NB4 (cell line): ENCODE data around the gene POLE3.
"Not testable (repeated sequence)": the region's sequence is repeated elsewhere in the genome, so short reads cannot be mapped to it uniquely, and the experiment has no call there.

Source experiments
- DNase-seq: peaks from one replicate; pipeline ENCODE4 v3.0.0; 2010; ENCODE audit warnings: low read depth
- H3K4me3 ChIP-seq: one replicate; pipeline ENCODE4 v1.5.1; 2011; ENCODE audit warnings: mild to moderate bottlenecking, low read depth, low read length, moderate library complexity
- MYC ChIP-seq: IDR thresholded peaks from 2 replicates; pipeline ENCODE4 v1.6.1; 2011; ENCODE audit warnings: low read depth, low read length
- POLR2A ChIP-seq: IDR thresholded peaks from 2 replicates; pipeline ENCODE4 v1.6.1; 2011; ENCODE audit warnings: mild to moderate bottlenecking; ENCODE audit not compliant: insufficient read length; ENCODE audit errors: extremely low read depth
- TF ChIP-seq, protein P1 (sequence below): IDR thresholded peaks from one replicate; pipeline ENCODE4 v1.5.1; 2012; ENCODE audit warnings: low read depth, low read length
- TF ChIP-seq, protein P2 (sequence below): IDR thresholded peaks from 2 replicates; pipeline ENCODE4 v1.6.1; 2011; ENCODE audit warnings: low read depth, low read length

POLE3 gene

DNA sequence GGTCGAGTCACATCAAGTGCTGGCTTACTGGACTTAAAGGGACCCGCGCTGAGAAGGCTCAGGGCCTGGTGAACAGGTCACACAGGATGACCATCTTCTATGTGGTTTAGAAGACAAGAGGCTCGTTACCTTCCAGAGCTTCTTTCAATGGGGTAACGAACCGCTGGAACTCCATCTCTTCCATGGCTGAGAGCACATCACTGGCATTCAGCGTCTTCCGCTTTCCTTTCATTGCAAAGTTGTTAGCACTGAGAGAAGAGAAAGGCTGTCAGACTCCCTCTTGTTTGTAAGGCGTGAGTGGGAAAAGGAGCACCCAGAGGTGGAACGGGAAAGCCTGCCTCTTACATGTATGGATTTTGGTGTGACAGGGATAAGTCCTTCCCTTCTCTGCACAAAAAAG, 994 bp downstream of the POLE3 start:
- TF ChIP-seq, protein P1, sequence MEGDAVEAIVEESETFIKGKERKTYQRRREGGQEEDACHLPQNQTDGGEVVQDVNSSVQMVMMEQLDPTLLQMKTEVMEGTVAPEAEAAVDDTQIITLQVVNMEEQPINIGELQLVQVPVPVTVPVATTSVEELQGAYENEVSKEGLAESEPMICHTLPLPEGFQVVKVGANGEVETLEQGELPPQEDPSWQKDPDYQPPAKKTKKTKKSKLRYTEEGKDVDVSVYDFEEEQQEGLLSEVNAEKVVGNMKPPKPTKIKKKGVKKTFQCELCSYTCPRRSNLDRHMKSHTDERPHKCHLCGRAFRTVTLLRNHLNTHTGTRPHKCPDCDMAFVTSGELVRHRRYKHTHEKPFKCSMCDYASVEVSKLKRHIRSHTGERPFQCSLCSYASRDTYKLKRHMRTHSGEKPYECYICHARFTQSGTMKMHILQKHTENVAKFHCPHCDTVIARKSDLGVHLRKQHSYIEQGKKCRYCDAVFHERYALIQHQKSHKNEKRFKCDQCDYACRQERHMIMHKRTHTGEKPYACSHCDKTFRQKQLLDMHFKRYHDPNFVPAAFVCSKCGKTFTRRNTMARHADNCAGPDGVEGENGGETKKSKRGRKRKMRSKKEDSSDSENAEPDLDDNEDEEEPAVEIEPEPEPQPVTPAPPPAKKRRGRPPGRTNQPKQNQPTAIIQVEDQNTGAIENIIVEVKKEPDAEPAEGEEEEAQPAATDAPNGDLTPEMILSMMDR, result no peak
- TF ChIP-seq POLR2A (no peak), MYC (no peak)
- TF ChIP-seq, protein P2, sequence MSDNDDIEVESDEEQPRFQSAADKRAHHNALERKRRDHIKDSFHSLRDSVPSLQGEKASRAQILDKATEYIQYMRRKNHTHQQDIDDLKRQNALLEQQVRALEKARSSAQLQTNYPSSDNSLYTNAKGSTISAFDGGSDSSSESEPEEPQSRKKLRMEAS, result no peak
- peak overlapping the region; percentile 83 for H3K4me3 ChIP-seq
- peak; percentile 36 for DNase-seq

DNA sequence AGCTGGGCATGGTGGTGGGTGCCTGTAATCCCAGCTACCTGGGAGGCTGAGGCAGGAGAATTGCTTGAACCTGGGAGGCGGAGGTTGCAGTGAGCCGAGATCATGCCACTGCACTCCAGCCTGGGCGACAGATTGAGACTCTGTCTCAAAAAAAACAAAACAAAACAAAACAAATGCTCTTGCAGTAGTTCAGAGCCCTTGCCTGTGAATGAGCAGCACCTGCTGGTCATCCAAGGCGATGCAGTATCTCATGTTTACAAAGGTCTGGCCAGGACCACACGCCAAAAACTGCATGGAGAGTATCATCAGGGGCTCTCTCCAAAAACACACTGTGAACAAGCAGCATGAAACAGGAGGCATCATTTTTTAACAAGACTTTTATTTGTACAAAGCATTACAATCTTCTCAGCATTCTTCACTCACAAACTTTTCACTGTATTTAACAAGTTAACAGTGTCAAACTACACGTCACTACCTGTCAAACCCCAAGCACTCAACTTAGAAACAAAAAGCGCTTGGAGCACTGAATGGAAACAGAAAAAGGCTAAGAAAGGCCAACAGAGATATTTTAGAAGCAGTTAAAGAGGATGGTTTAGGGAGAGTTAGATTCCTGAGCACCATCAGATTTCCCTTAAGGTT, 3.5 kb downstream of the POLE3 start:
- DNase-seq, result peak; percentile 80
- TF ChIP-seq, protein P1, result peak; percentile 74
- not testable (repeated sequence) for H3K4me3 ChIP-seq

DNA sequence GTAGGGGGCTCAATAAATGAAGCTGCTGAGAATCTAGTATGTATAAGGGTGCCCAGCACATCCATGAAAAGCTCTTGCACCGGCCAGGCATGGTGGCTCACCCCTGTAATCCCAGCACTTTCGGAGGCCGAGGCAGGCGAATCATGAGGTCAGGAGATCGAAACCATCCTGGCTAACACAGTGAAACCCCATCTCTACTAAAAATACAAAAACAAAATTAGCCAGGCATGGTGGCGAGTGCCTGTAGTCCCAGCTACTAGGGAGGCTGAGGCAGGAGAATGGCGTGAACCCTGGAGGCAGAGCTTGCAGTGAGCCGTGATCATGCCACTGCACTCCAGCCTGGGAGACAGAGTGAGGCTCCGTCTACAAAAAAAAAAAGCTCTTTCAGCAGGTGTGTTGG, 4.1 kb downstream of the POLE3 start:
- H3K4me3 ChIP-seq, DNase-seq: not testable (repeated sequence)

DNA sequence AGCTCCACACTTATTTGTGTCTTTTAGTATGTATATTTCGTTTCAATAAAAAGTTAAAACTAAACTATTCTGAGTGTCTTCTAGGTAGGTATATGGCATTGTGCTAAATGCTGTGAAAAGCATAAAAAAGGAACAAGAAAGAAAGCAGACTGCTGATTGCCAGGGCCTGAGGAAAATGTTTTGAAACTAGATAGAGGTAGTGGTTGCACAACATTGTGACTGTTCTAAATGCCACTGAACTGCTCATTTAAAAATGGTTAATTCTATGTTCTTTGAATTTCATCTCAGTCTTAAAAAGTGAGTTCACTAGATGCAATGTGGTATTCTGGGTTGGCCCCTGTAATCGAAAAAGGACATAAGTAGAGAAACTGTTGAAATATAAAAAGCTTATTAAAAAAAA, 6.8 kb downstream of the POLE3 start:
- peak; percentile 82 for DNase-seq
- H3K4me3 ChIP-seq, result no peak overlapping the region
- TF ChIP-seq, protein P2, result peak; percentile 39; the same call in 1 of the 2 replicates
- TF ChIP-seq, protein P1, result no peak
- peak; percentile 43; the same call in 1 of the 2 replicates for TF ChIP-seq MYC

DNA sequence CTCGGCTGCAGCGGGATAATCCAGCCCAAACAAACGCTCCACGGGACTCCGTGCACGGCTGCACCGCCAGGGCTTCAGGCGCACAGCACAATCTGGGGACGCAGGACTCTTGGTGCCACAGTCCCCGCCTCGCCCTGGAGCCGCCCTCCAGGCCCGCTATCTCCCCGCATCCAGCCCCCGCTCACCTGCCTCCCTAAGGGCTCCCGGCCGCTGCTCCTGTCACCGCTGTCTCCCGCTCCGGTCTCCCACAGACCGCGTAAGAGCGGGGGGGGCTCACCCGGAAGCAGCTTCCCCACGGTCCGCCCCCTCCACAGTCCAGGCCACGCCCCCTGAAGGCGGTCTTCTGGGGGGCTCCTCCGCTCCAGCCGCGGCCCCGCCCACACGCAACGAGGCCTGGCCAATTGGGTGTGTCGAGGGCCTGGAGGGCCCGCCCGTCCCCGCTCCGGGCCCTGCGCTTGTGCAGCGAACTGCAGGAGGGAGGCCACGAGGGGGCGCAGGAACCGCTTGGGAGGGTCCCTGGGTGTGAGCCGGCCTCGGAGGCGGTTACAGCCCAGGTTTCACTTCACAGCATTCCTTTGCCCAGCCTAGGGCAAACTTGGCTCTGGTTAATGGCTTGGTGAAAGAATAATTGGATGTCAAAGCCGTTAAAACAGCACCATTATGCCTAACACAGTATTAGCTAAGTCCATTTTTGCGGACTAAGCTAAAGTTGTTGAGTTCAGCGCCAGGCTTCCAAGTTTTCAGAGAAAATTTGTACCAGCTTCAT, 9.3 kb downstream of the POLE3 start, which contains the start of gene ALAD:
TSS of gene ALAD (minus strand) at position 258 of the 766 bp plus-strand sequence. CDS start 7,725 bp downstream, outside the sequence.
- DNase-seq, result peak; percentile 98
- TF ChIP-seq, protein P1, result peak; percentile 76
- TF ChIP-seq, protein P2, result peak; percentile 61
- peak; percentile 59 for TF ChIP-seq POLR2A
- TF ChIP-seq MYC, result 0 out of 2 replicates have a peak, but pooled peaks have one; percentile 13
- H3K4me3 ChIP-seq, result peak within 1 kb of the TSS; percentile 73

DNA sequence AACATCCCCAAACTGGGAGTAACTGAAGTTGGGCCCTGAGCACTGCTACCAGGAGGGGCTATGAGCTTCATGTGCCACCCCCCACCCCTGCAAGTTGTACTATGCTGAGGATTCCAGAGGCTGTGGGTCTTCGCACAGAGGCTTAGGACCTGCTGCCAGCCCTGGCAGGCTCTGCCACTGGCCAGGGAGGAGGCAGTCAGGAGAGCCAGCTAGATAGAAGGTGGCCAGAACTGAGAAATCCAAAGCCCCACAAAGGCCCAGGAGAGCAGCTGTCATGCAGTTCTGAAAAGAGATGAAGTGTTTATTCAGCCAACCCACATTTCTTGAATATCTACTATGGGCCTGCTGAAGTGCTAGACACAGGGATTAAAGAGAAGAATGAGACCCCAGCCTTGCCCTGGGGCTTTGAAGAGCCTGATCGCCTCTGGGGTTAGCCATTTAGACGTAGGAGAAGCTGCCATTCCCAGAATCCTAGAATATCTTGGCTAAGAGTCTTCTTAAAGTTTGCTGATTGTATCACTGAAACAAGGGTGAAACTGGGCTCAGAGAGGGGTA, 10.8 kb downstream of the POLE3 start:
- H3K4me3 ChIP-seq, result no peak overlapping the region
- TF ChIP-seq, protein P1, result no peak
- TF ChIP-seq POLR2A (no peak), MYC (no peak)
- TF ChIP-seq, protein P2, result no peak
- no peak for DNase-seq
